ENCODE measurements around the gene L1TD1.

DNA sequence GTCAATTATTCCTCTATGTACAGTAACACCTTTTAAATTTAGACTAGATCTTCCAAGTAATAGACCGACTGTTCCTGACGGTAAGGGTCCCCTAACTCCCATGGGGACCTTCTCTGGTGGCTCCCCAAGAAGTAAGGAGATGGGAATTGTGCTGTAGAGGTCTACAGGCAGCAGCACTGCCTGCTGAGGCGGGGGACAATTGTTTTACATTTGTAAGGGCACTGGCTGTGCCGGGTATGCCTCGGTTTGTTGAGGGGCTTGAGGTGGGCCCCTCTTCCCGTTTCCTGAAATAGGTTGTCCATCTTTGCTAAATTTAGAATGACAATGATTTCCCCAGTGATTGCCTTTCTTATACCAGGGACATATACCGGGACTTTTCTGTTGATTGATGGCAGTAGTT lies 13.1 kb upstream of the L1TD1 start:
- TF ChIP-seq POLR2A (IDR thresholded peaks at IDR 0.05): no peak
- TF ChIP-seq, protein P1, sequence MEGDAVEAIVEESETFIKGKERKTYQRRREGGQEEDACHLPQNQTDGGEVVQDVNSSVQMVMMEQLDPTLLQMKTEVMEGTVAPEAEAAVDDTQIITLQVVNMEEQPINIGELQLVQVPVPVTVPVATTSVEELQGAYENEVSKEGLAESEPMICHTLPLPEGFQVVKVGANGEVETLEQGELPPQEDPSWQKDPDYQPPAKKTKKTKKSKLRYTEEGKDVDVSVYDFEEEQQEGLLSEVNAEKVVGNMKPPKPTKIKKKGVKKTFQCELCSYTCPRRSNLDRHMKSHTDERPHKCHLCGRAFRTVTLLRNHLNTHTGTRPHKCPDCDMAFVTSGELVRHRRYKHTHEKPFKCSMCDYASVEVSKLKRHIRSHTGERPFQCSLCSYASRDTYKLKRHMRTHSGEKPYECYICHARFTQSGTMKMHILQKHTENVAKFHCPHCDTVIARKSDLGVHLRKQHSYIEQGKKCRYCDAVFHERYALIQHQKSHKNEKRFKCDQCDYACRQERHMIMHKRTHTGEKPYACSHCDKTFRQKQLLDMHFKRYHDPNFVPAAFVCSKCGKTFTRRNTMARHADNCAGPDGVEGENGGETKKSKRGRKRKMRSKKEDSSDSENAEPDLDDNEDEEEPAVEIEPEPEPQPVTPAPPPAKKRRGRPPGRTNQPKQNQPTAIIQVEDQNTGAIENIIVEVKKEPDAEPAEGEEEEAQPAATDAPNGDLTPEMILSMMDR (IDR thresholded peaks at IDR 0.05): no peak

Data from breast epithelium (tissue), 3 donors.